Immature natural killer cell (primary cell): ENCODE data around the gene AHNAK. TPM values are rescaled to one million over a fixed set of nuclear protein-coding genes. Genes with fewer than 3 reads are reported as not detected.
"Not testable (repeated sequence)": the region's sequence is repeated elsewhere in the genome, so short reads cannot be mapped to it uniquely, and the experiment has no call there.

ENCODE experiments used
- DNase-seq, 3 donors: peaks; one replicate each; pipeline ENCODE4 v3.0.0; 2022; ENCODE audit warnings: mixed read lengths in 1 of 3
- H3K27ac Mint-ChIP-seq, 6 donors: one replicate each; pipeline ENCODE4 v1.8.0; 2020; ENCODE audit warnings: mixed read lengths in 6 of 6, mild to moderate bottlenecking in 5 of 6, inconsistent platforms in 4 of 6, moderate library complexity in 3 of 6
- H3K27me3 Mint-ChIP-seq, 3 donors: one replicate each; pipeline ENCODE4 v1.8.0; 2020 to 2021; ENCODE audit warnings: low read depth in 3 of 3, mild to moderate bottlenecking in 3 of 3, mixed read lengths in 3 of 3, moderate library complexity in 3 of 3, inconsistent platforms in 1 of 3
- H3K36me3 Mint-ChIP-seq, 3 donors: one replicate each; pipeline ENCODE4 v1.8.0; 2020; ENCODE audit warnings: mixed read lengths in 3 of 3, inconsistent platforms in 2 of 3, mild to moderate bottlenecking in 2 of 3
- H3K4me1 Mint-ChIP-seq, 2 donors: one replicate each; pipeline ENCODE4 v1.8.0; 2020; ENCODE audit warnings: inconsistent platforms in 2 of 2, mild to moderate bottlenecking in 2 of 2, mixed read lengths in 2 of 2, moderate library complexity in 1 of 2
- H3K4me3 Mint-ChIP-seq, 5 donors: one replicate each; pipeline ENCODE4 v1.8.0; 2020; ENCODE audit warnings: mild to moderate bottlenecking in 5 of 5, mixed read lengths in 5 of 5, inconsistent platforms in 3 of 5, moderate library complexity in 3 of 5
- H3K9me3 Mint-ChIP-seq, 6 donors: one replicate each; pipeline ENCODE4 v1.8.0; 2020; ENCODE audit warnings: mild to moderate bottlenecking in 6 of 6, mixed read lengths in 6 of 6, inconsistent platforms in 4 of 6, moderate library complexity in 3 of 6
- polyA plus RNA-seq, 3 donors: library from polyadenylated mRNA; unstranded; fragments of 300-500 nt; fragmentation: Illumina TruSeq; gene quantifications; one replicate each; pipeline ENCODE4 v1.2.3, GENCODE V29; 2021

AHNAK gene
- polyA plus RNA-seq, 3 donors from 2014 or later: 45.0 to 217 (median 57.2) TPM

DNA sequence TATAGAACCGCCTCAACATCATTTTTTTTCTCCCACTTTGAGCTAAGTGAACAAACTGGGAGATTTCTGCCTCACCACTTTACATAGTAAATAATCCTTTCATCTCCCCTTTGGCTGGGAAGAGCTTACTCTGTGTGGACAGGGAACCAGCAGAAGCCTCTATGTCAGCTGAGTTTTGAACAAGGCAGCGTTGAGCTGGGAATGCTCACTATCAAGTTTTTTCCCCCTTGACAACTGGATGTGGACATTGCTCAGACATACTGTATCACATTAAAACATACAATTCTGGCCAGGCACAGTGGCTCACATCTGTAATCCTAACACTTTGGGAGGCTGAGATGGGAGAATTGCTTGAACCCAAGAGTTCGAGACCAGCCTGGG is 46.0 kb downstream of the AHNAK start:
- no peaks in the 10 kb centered on the region for H3K36me3 Mint-ChIP-seq
- peaks cover 0 to 2% (median 2%) of the 10 kb centered on the region in 3 donors for H3K27me3 Mint-ChIP-seq
- no peak overlapping the region for H3K4me3 Mint-ChIP-seq
- no peak for DNase-seq
- peaks cover 15 to 21% of the 10 kb centered on the region in 2 donors for H3K4me1 Mint-ChIP-seq
- no peak overlapping the region for H3K27ac Mint-ChIP-seq
- H3K9me3 Mint-ChIP-seq: peaks cover 0 to 2% (median 0%) of the 10 kb centered on the region in 6 donors

DNA sequence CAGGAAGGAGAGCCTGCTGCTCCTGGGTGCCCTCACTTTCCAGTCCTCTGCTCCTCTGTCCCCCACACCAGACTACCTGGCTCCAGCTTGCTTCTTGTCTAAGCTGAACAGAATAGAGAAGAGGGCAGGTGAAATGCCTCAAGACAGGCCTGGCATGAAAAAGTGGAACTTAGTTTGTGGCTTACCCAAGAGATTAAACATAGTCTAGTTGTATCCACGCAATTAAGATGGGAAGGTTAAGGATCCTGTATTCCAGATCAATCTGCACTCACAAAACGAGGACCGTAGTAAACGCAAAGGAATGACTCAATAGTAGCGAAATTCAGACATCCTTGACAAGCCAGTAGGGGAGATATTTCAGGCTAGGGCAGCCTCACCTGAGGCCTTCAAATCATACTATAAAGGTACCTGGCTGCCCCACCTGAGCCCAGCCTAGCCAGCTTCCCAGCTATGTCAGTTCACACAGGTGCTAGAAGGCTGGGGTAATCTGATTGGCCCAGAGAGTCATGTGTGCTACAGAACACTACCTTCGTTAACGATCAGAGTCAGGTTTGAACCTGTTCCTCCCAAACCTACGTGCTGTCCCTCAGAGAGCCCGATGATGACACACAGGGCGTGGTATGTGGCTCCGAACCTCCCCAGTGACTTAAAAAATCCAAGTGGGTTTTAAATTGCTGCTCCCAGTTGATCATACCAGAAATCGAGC is 46.5 kb downstream of the AHNAK start:
- Mint-ChIP-seq H3K9me3 (peaks cover 0 to 2% (median 0%) of the 10 kb centered on the region in 6 donors), H3K36me3 (no peaks in the 10 kb centered on the region), H3K27me3 (peaks cover 0 to 2% (median 2%) of the 10 kb centered on the region in 3 donors), H3K4me3 (no peak overlapping the region), H3K27ac (no peak overlapping the region), H3K4me1 (peaks cover 15 to 21% of the 10 kb centered on the region in 2 donors)
- no peak for DNase-seq

DNA sequence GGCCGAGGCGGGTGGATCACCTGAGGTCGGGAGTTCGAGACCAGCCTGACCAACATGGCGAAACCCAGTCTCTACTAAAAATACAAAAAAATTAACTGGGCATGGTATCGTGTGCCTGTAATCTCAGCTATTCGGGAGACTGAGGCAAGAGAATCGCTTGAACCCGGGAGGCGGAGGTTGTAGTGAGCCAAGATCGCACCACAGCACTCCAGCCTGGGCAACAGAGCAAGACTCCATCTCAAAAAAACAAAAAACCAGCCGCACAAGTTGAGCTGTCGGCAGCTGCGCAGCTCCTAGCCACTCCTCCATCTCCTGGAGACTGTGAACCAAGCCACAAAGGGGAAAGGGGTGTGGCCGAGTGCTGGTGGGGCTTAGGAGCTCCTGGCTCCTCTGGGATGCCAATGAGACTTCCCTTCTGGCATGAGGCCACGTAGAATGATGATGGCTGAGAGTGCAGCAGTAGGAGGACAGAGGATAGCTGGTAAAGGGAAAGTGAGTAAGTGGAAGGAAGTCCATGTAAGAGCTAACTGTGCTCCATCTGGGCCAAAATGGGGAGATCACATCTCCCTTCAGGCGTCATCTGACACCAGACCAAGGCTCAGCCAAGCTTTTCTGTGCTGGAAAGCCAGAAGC is 47.2 kb downstream of the AHNAK start:
- H3K4me3 Mint-ChIP-seq, H3K36me3 Mint-ChIP-seq, H3K27ac Mint-ChIP-seq, H3K9me3 Mint-ChIP-seq, DNase-seq, H3K27me3 Mint-ChIP-seq: not testable (repeated sequence)
- peaks cover 14 to 21% of the 10 kb centered on the region in 2 donors for H3K4me1 Mint-ChIP-seq

DNA sequence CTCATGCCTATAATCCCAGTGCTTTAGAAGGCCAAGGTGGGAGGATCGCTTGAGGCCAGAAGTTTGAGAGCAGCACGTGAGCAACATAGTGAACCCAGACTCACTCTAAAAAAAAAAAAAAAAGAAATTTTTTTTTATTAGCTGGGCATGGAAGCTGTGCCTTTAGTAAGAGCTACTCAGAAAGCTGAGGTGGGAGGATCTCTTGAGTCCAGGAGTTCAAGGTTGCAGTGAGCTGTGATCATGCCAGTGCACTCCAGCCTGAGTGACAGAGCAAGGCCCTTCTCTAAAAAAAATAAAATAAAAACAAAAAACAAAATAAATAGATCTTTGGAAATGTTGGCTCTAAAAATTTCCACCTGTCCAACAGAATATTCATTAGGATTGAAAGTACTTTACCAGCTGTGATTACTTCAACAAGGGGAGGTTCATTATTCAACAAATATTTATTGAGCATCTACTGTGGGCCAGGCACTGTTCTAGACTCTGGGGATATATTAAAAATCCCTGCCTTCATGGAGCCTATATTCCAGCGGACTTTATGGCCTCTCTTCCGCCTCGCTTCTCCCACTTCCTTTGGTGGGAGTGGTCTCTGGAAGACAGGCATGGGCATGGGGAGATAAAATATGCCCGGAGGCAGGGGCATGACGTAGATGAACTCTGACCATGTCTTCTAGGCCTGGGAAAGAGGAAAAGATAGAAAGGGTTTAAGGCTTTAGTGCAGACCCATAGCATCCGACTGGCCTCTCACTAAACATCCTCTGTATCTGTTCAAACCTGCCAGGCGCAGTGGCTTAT is 47.9 kb downstream of the AHNAK start:
- Mint-ChIP-seq H3K9me3 (peaks cover 0 to 2% (median 0%) of the 10 kb centered on the region in 6 donors), H3K36me3 (peaks cover 0 to 3% (median 0%) of the 10 kb centered on the region in 3 donors), H3K4me3 (no peak overlapping the region), H3K4me1 (peaks cover 12 to 21% of the 10 kb centered on the region in 2 donors), H3K27me3 (peaks cover 0 to 2% (median 0%) of the 10 kb centered on the region in 3 donors), H3K27ac (no peak overlapping the region)
- DNase-seq: no peak

DNA sequence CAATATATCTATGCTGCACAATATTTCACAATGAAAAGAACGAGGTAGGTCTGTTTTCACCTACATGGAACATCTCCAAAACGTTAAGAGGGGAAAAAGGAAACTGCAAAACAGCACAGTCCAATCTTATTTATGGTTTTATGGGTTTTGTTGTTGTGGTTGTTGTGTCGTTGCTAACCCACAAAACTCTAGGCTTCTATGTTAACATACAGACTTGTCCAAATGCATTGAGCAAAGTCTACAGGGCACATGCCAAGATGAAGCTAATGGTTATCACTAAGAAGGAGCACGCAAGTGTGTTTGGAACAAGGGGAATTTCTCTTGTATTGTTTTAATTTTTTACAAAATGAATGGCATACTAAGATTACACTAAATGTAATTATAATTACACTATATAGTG is 48.6 kb downstream of the AHNAK start:
- Mint-ChIP-seq H3K36me3 (peaks cover 0 to 4% (median 0%) of the 10 kb centered on the region in 3 donors), H3K9me3 (peaks cover 0 to 2% (median 0%) of the 10 kb centered on the region in 6 donors), H3K4me3 (no peak overlapping the region), H3K4me1 (peaks cover 12 to 21% of the 10 kb centered on the region in 2 donors), H3K27ac (no peak overlapping the region), H3K27me3 (peaks cover 0 to 2% (median 0%) of the 10 kb centered on the region in 3 donors)
- no peak for DNase-seq

DNA sequence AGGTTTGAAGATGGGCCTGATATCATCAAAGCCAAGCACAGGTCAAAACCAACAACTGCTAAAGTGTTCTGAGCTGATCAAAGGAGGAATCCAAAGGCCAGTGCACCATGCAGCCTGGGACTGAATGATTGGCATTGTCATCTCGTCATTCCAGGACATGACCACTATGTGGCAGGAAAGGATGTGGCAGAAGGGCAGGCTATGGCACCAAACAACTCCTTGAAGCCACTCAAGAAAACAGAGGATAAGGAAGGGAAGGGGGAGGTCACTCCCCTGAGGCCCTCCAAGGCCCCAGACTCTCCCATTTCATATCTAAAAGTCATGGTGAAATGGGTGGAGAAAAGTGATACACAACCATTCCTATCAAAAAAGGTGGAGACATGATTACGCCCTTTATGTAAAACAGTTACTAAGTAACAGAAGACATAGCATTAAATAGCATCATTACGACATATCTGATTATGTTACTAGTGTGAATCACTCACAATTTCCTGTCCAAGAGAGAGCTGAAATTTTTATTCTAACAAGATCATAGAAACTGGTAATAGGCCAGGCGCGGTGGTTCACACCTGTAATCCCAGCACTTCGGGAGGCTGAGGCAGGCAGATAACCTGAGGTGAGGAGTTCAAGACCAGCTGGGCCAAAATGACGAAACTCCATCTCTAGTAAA is 49.3 kb downstream of the AHNAK start:
- H3K27me3 Mint-ChIP-seq: peaks cover 0 to 2% (median 0%) of the 10 kb centered on the region in 3 donors
- H3K4me3 Mint-ChIP-seq: no peak overlapping the region
- peak overlapping the region in 3 of 6 donors; percentile 16 to 83 (median 33) for H3K27ac Mint-ChIP-seq
- peaks cover 0 to 2% (median 0%) of the 10 kb centered on the region in 6 donors for H3K9me3 Mint-ChIP-seq
- peaks cover 0 to 4% (median 0%) of the 10 kb centered on the region in 3 donors for H3K36me3 Mint-ChIP-seq
- DNase-seq: peak; percentile 3 to 18 (median 8)
- H3K4me1 Mint-ChIP-seq: peaks cover 5 to 13% of the 10 kb centered on the region in 2 donors

DNA sequence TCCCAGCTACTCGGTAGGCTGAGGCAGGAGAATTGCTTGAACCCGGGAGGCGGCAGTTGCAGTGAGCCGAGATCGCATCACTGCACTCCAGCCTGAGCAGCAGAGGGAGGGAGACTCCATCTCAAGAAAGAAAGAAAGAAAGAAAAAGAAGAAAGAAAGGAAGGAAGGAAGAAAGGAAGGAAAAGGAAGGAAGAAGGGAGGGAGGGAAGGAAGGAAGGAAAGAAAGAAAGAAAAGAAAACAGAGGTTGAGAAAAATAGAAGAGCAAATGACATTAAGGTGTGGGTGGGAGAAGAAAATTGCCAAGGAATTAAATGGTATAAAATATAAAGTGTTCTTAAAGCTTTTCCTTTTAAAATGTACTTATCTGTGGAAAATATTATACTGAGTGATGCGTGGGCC is 49.9 kb downstream of the AHNAK start:
- Mint-ChIP-seq H3K36me3 (peaks cover 0 to 4% (median 1%) of the 10 kb centered on the region in 3 donors), H3K9me3 (peaks cover 0 to 2% (median 0%) of the 10 kb centered on the region in 6 donors), H3K4me1 (peaks cover 0 to 9% of the 10 kb centered on the region in 2 donors), H3K27ac (no peak overlapping the region), H3K27me3 (peaks cover 0 to 4% (median 0%) of the 10 kb centered on the region in 3 donors), H3K4me3 (no peak overlapping the region)
- no peak for DNase-seq

DNA sequence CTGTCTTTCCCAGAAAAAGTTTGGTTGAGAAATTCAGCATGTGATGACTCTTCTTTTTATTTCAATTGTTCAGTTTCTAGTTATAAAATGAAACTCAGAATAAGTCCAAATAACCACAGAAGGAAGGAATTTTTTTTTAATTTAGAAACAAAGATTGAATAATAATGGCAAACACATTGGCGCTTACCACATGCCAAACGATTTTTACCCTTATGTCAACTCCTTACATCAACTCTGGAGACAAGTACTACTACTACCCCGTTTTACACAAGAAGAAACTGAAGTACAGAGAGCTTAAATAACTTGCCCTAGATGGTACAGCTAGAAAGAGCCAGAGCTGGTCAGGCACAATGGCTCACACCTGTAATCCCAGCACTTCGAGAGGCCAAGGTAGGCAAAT is 52.4 kb downstream of the AHNAK start:
- Mint-ChIP-seq H3K27ac (no peak overlapping the region), H3K27me3 (peaks cover 0 to 4% (median 0%) of the 10 kb centered on the region in 3 donors), H3K36me3 (peaks cover 5 to 9% (median 7%) of the 10 kb centered on the region in 3 donors), H3K4me3 (no peak overlapping the region), H3K9me3 (peaks cover 0 to 2% (median 0%) of the 10 kb centered on the region in 6 donors), H3K4me1 (peaks cover 0 to 9% of the 10 kb centered on the region in 2 donors)
- DNase-seq: no peak

DNA sequence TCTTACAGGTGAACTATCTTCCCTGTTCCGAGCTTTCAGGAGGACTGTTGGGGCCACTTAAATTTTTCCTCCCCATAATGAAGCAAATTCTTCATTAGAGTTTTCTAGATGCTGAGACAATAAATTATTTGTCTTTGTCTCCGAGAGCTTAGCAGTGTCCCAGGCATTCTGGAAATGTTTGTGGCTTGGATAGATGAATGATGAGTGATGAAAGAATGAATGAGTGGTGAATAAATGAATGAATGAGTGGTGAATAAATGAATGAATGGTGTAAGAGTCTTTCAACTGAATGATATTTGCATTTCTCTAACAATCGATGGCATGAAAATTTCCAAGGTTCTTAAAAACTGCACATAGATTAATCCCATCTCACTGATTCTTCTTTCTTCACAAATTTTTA is 52.8 kb downstream of the AHNAK start:
- Mint-ChIP-seq H3K9me3 (peaks cover 0 to 2% (median 0%) of the 10 kb centered on the region in 6 donors), H3K27me3 (peaks cover 0 to 4% (median 0%) of the 10 kb centered on the region in 3 donors), H3K27ac (peak overlapping the region in 1 of 6 donors; percentile 40), H3K4me3 (no peak overlapping the region), H3K36me3 (peaks cover 6 to 9% (median 8%) of the 10 kb centered on the region in 3 donors), H3K4me1 (peaks cover 0 to 9% of the 10 kb centered on the region in 2 donors)
- DNase-seq: no peak

DNA sequence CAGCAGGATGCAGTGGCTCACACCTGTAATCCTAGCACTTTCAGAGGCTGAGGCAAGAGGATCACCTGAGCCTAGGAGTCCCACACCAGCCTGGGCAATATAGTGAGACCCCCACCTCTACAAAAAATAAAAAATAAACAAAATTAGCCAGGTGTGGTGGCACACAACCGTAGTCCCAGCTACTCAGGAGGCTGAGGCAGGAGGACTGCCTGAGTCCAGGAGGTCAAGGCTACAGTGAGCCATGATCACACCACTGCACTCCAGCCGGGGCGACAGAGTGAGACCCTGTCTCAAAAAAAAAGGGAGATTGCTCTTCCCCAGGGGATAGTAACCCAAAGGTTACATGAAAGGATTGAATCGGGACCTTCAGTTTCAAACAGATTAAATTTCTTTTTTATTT is 54.0 kb downstream of the AHNAK start:
- Mint-ChIP-seq H3K4me3 (no peak overlapping the region), H3K27me3 (peaks cover 0 to 4% (median 2%) of the 10 kb centered on the region in 3 donors), H3K9me3 (peaks cover 0 to 2% (median 0%) of the 10 kb centered on the region in 6 donors), H3K4me1 (peaks cover 0 to 8% of the 10 kb centered on the region in 2 donors), H3K36me3 (peaks cover 6 to 13% (median 8%) of the 10 kb centered on the region in 3 donors), H3K27ac (no peak overlapping the region)
- DNase-seq: no peak

DNA sequence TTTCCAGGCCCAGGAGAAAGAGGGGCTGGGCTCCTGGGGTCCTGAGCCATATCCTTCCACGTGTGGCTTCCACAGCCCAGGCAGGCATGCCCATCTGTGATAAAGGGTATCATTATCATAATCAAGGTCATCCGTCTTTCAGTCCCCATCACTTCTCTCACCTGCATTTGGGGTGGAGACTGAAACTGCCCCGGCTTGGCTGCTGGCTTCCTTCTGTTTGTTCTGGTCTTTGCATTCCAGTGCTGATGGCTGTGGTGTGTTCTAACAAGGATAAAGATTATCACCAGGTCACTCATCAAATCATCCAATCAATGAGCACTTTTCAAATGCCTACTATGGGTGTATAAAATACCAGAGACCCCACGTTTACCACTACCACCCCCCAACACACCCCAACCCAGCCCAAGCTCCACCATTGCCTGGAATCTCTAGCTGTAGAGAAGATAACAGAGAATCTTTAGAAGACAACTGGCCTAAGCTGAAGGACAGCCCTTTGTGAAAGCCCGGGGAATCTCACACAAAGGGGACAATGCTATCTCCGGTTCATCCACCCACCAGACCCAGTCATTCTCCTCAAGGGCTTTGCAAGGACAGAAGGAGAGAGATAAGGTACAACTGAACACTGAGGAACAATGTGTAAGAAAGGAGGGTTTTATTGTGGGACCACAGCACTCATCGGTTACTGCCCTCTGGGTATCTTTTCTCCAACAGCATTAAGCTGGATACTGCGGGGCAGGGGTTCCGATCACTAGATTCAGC is 54.9 kb downstream of the AHNAK start:
- Mint-ChIP-seq H3K36me3 (peaks cover 6 to 13% (median 8%) of the 10 kb centered on the region in 3 donors), H3K27me3 (peaks cover 0 to 4% (median 2%) of the 10 kb centered on the region in 3 donors), H3K9me3 (peaks cover 0 to 2% (median 0%) of the 10 kb centered on the region in 6 donors), H3K27ac (no peak overlapping the region), H3K4me3 (no peak overlapping the region), H3K4me1 (no peaks in the 10 kb centered on the region)
- no peak for DNase-seq

DNA sequence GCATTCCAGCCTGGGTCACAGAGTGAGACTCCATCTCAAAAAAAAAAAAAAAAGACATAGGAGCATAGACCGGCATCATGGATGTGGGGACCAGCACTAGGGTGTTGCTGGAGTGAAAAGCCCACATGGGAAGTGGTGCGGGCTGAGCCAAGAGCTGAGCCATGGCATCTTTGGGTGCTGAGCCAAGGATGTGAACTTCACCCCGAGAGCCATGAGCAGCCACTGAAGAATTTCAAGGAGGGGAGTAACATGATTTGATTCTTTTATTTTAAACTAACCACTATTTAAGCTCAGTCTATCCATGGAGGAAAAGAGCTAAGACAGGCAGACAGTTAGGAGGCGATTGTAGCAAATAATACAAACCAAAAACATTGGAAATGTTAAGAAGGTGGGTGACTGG is 57.4 kb downstream of the AHNAK start:
- no peaks in the 10 kb centered on the region for H3K9me3 Mint-ChIP-seq
- H3K27ac Mint-ChIP-seq: no peak overlapping the region
- H3K27me3 Mint-ChIP-seq: peaks cover 0 to 4% (median 2%) of the 10 kb centered on the region in 3 donors
- no peak overlapping the region for H3K4me3 Mint-ChIP-seq
- DNase-seq: no peak
- peaks cover 6 to 16% (median 8%) of the 10 kb centered on the region in 3 donors for H3K36me3 Mint-ChIP-seq
- H3K4me1 Mint-ChIP-seq: no peaks in the 10 kb centered on the region
